ENCODE results near the gene HAGHL.

GRCh38 chr16:749010-749409 is 22.1 kb downstream of the HAGHL start:
- TF ChIP-seq CTCF (IDR thresholded peaks at IDR 0.05) (no peak), POLR2A (IDR thresholded peaks at IDR 0.05) (no peak)
